Astrocyte (in vitro differentiated cells and primary cell): Measurements from ENCODE around the gene SPP1. TPM values are rescaled to one million over a fixed set of nuclear protein-coding genes. Genes with fewer than 3 reads are reported as not detected.

Experiments used
- DNase-seq: peaks from one replicate; pipeline ENCODE4 v3.0.0-alpha.2; 2010; ENCODE audit warnings: low read depth
- FAIRE-seq: peaks from 2 replicates; lab custom pipeline; 2011; peaks lifted over from hg19 to GRCh38; lab: Jason Lieb, UNC
- H2AFZ ChIP-seq: 2 replicates; pipeline ENCODE4 v1.6.0; 2012; ENCODE audit warnings: low read depth, low read length, inconsistent platforms
- H3K27ac ChIP-seq: 2 replicates; pipeline ENCODE4 v1.5.1; 2011; ENCODE audit warnings: low read depth, low read length, inconsistent platforms
- H3K27me3 ChIP-seq: 2 replicates; pipeline ENCODE4 v1.6.0; 2011; ENCODE audit warnings: low read length, inconsistent platforms; ENCODE audit not compliant: insufficient read depth
- H3K36me3 ChIP-seq: 2 replicates; pipeline ENCODE4 v1.5.1; 2011; ENCODE audit warnings: low read length, inconsistent platforms; ENCODE audit not compliant: insufficient read depth
- H3K4me1 ChIP-seq: 2 replicates; pipeline ENCODE4 v1.5.1; 2011; ENCODE audit warnings: low read length, inconsistent platforms; ENCODE audit not compliant: insufficient read depth
- H3K4me2 ChIP-seq: 2 replicates; pipeline ENCODE4 v1.6.0; 2012; ENCODE audit warnings: low read length, inconsistent platforms
- H3K4me3 ChIP-seq: 2 replicates; pipeline ENCODE4 v1.5.1; 2011; ENCODE audit warnings: low read depth, mild to moderate bottlenecking, low read length, inconsistent platforms; ENCODE audit not compliant: insufficient read depth
- H3K79me2 ChIP-seq: 2 replicates; pipeline ENCODE4 v1.6.0; 2012; ENCODE audit warnings: mild to moderate bottlenecking, low read length, inconsistent platforms; ENCODE audit not compliant: insufficient read depth
- H3K9ac ChIP-seq: 2 replicates; pipeline ENCODE4 v1.6.0; 2012; ENCODE audit warnings: mild to moderate bottlenecking, low read length, inconsistent platforms
- H3K9me3 ChIP-seq: 2 replicates; pipeline ENCODE4 v1.5.1; 2012; ENCODE audit warnings: low read depth, mild to moderate bottlenecking, low read length, inconsistent platforms; ENCODE audit not compliant: insufficient read depth
- H4K20me1 ChIP-seq: 2 replicates; pipeline ENCODE4 v1.6.0; 2012; ENCODE audit warnings: low read length, inconsistent platforms; ENCODE audit not compliant: insufficient read depth
- H3K27ac Mint-ChIP-seq: one replicate; pipeline ENCODE4 v1.8.0; 2021; ENCODE audit warnings: mild to moderate bottlenecking, mixed read lengths; ENCODE audit not compliant: unreplicated experiment
- H3K27me3 Mint-ChIP-seq: one replicate; pipeline ENCODE4 v1.8.0; 2021; ENCODE audit warnings: low read depth, mixed read lengths; ENCODE audit not compliant: unreplicated experiment
- H3K36me3 Mint-ChIP-seq: one replicate; pipeline ENCODE4 v1.8.0; 2021; ENCODE audit warnings: low read depth, mixed read lengths; ENCODE audit not compliant: unreplicated experiment
- H3K4me1 Mint-ChIP-seq: one replicate; pipeline ENCODE4 v1.8.0; 2021; ENCODE audit warnings: low read depth, mixed read lengths; ENCODE audit not compliant: unreplicated experiment
- H3K4me3 Mint-ChIP-seq: one replicate; pipeline ENCODE4 v1.8.0; 2021; ENCODE audit warnings: mild to moderate bottlenecking, moderate library complexity, mixed read lengths; ENCODE audit not compliant: unreplicated experiment
- H3K9me3 Mint-ChIP-seq: one replicate; pipeline ENCODE4 v1.8.0; 2021; ENCODE audit warnings: mild to moderate bottlenecking, mixed read lengths; ENCODE audit not compliant: unreplicated experiment
- EZH2 ChIP-seq: IDR thresholded peaks from 2 replicates; pipeline ENCODE4 v1.6.1; 2012; ENCODE audit warnings: mild to moderate bottlenecking, low read length, inconsistent platforms; ENCODE audit not compliant: insufficient read depth
- total RNA-seq: library from RNA; stranded (reverse); gene quantifications from 2 replicates; pipeline ENCODE4 v1.2.1, GENCODE V29; 2021
- TF ChIP-seq, protein P1 (sequence below): IDR thresholded peaks from 2 replicates; pipeline ENCODE4 v1.5.1; 2011; ENCODE audit warnings: low read depth, mild to moderate bottlenecking, inconsistent platforms, low read length, moderate library complexity; ENCODE audit not compliant: insufficient read depth

Gene SPP1
- total RNA-seq, 1 donor from 2014 or later = 217 TPM

GRCh38 chr4:87979810-87980209 lies 4.3 kb downstream of the SPP1 start:
- Histone ChIP-seq H2AFZ (no peak overlapping the region), H3K9ac (no peak overlapping the region), H3K4me2 (no peak overlapping the region), H3K9me3 (no peaks in the 10 kb centered on the region), H3K27me3 (no peaks in the 10 kb centered on the region), H3K4me3 (no peak overlapping the region), H3K27ac (no peak overlapping the region), H3K36me3 (no peaks in the 10 kb centered on the region), H4K20me1 (no peaks in the 10 kb centered on the region), H3K79me2 (no peaks in the 10 kb centered on the region), H3K4me1 (peaks cover 11% of the 10 kb centered on the region)
- peaks cover 11% of the 10 kb centered on the region for H3K4me1 Mint-ChIP-seq
- no peak for FAIRE-seq
- H3K27ac Mint-ChIP-seq = no peak overlapping the region
- TF ChIP-seq EZH2 = no peak
- peaks cover 4% of the 10 kb centered on the region for H3K36me3 Mint-ChIP-seq
- no peak overlapping the region for H3K4me3 Mint-ChIP-seq
- no peak for DNase-seq
- H3K9me3 Mint-ChIP-seq = peaks cover 4% of the 10 kb centered on the region
- H3K27me3 Mint-ChIP-seq = no peaks in the 10 kb centered on the region

- no peak for FAIRE-seq
- DNase-seq = no peak
- Histone ChIP-seq H3K79me2 (no peaks in the 10 kb centered on the region), H3K4me2 (no peak overlapping the region), H4K20me1 (no peaks in the 10 kb centered on the region), H3K4me1 (no peaks in the 10 kb centered on the region), H3K27me3 (no peaks in the 10 kb centered on the region), H3K9me3 (no peaks in the 10 kb centered on the region), H3K9ac (no peak overlapping the region), H3K4me3 (no peak overlapping the region), H2AFZ (no peak overlapping the region), H3K27ac (no peak overlapping the region), H3K36me3 (no peaks in the 10 kb centered on the region)
- peaks cover 4% of the 10 kb centered on the region for H3K36me3 Mint-ChIP-seq
- H3K9me3 Mint-ChIP-seq = peaks cover 4% of the 10 kb centered on the region
- no peaks in the 10 kb centered on the region for H3K27me3 Mint-ChIP-seq
- no peak for TF ChIP-seq EZH2
- TF ChIP-seq, protein P1, sequence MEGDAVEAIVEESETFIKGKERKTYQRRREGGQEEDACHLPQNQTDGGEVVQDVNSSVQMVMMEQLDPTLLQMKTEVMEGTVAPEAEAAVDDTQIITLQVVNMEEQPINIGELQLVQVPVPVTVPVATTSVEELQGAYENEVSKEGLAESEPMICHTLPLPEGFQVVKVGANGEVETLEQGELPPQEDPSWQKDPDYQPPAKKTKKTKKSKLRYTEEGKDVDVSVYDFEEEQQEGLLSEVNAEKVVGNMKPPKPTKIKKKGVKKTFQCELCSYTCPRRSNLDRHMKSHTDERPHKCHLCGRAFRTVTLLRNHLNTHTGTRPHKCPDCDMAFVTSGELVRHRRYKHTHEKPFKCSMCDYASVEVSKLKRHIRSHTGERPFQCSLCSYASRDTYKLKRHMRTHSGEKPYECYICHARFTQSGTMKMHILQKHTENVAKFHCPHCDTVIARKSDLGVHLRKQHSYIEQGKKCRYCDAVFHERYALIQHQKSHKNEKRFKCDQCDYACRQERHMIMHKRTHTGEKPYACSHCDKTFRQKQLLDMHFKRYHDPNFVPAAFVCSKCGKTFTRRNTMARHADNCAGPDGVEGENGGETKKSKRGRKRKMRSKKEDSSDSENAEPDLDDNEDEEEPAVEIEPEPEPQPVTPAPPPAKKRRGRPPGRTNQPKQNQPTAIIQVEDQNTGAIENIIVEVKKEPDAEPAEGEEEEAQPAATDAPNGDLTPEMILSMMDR = no peak
- H3K4me3 Mint-ChIP-seq = no peak overlapping the region
- H3K27ac Mint-ChIP-seq = no peak overlapping the region
- peaks cover 5% of the 10 kb centered on the region for H3K4me1 Mint-ChIP-seq
Observed at GRCh38 chr4:87981486-87981885, 6.0 kb downstream of the SPP1 start.

DNA sequence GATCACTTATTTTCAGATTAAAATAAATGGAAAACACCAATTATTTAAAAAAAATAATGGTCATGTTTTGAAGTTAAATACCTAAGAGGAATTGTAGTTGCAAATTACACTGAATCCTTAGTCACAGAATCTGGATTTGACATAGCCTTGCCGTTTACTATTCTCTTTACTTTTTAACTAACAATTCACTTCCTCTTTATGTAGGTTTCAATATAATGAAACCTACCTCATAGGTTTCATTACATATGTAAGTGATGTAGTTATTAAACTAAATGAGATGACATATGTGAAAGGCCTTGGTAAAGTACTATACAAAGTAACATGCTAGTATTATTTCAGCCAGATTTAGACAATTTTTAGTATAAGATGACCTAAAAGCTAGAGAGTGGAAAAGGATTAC lies 6.5 kb downstream of the SPP1 start:
- FAIRE-seq (no peak), DNase-seq (no peak)
- H3K27me3 ChIP-seq = no peaks in the 10 kb centered on the region
- H3K79me2 ChIP-seq = no peaks in the 10 kb centered on the region
- no peak overlapping the region for H3K27ac ChIP-seq
- no peaks in the 10 kb centered on the region for H3K36me3 ChIP-seq
- H4K20me1 ChIP-seq = no peaks in the 10 kb centered on the region
- H3K4me3 ChIP-seq = no peak overlapping the region
- H3K9ac ChIP-seq = no peak overlapping the region
- Mint-ChIP-seq H3K27ac (no peak overlapping the region), H3K9me3 (peaks cover 4% of the 10 kb centered on the region), H3K36me3 (peaks cover 4% of the 10 kb centered on the region), H3K4me1 (peaks cover 5% of the 10 kb centered on the region), H3K27me3 (no peaks in the 10 kb centered on the region), H3K4me3 (no peak overlapping the region)
- H3K9me3 ChIP-seq = no peaks in the 10 kb centered on the region
- H2AFZ ChIP-seq = no peak overlapping the region
- H3K4me2 ChIP-seq = no peak overlapping the region
- TF ChIP-seq EZH2 = no peak
- TF ChIP-seq, protein P1 = no peak
- no peaks in the 10 kb centered on the region for H3K4me1 ChIP-seq
